HG03066 (cell line): Measurements from ENCODE around the gene RENBP.

Source experiments
- ATAC-seq: cut with Tn5 transposase; IDR thresholded peaks from one replicate; pipeline ENCODE4 v1.9.1; 2021; ENCODE audit warnings: low read depth; ENCODE audit not compliant: unreplicated experiment

RENBP gene

DNA sequence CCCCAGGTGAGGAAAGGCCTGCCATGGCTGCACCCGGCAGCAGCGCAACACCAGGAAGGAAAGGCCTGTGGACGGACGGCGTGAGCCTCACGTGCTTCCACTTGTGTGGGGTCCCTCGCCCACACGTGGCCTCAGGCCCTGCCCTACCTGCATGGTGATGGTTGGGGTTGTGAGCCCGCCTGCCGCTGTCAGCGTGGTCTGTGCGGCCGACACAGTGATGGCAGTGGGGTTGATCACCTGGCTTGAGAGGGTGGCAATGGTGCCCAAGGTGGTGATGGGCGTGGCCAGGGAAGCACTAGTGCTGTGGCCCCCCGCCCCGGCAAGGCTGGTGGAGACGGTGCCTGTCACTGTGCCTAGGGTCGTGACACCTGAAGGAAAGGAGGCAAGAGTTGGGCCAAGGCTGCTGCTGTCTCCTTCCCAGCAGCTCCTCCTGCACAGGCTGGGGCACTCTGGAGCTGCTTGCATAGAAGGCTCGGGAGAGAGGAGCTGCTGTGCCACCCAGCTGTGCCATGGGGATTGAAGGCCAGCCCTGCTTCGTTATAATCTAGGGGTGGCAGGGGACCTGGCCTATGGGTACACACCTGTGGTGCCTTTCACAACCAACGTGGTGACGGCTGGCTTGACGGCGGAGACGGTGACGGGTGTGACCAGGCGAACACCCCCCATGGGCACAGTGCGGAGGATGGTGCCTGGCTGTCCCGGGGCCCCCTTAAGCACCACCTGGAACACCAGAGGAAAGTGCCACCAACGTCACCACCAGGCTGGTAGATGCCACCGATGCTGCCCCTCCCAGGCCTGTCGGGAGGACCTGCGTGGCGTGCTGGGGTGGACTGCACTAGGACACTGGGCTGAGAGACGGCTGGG lies 11.8 kb upstream of the RENBP start:
- ATAC-seq: no peak

DNA sequence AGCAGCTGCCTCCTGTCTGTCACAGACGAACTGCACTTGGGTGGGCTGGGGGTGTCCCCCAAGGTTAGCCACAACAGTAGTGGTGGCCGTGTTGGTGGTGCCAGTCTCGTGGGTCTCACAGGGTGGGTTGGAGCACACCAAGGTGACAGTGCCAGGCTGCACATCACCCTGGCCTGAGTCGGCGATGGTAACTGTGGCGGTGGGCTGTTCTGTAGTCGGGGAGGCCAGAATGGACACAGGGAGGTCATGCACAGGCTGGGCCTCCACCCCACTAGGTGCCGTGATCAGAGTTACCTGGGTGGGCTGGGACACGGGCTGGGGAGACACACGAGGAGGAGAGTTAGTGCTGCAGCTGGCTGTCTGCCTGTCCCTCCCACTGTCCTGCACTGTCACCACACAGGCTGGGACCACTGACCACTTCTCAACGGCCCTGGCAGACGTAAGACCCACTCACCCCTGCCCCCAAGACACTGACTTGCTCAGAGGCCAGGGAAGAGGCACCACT lies 10.8 kb upstream of the RENBP start:
- no peak for ATAC-seq

DNA sequence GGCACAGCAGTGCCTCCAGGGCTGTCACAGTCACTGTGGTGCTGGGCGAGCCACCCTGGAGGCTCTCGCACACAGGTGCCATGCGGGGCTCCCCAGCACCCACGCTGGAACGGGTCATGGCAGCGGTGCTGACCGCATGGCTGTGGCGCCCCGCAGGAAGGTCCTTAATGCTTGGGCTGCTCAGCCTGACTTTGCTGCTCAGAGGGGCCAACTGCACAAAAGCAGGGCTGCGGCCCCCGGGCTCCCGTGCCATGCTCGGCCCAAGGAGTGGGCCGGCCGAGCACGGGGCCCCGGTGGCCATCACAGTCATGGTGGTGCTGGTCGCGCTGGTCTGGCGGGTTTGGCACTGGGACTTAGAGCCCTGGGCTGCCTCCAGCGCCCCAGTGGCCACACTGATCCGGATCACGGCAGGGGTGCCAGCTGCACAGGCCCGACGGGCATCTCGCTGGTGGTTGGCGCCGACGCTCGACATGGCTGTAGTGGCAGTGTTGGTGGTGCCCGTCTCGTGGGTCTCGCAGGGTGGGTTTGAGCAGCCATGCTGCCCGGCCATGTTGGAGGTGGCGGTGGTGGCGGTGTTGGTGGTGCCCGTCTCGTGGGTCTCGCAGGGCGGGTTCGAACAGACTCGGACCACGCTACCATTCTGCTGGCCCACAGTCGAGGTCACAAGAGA lies 10.2 kb upstream of the RENBP start:
- ATAC-seq: no peak

DNA sequence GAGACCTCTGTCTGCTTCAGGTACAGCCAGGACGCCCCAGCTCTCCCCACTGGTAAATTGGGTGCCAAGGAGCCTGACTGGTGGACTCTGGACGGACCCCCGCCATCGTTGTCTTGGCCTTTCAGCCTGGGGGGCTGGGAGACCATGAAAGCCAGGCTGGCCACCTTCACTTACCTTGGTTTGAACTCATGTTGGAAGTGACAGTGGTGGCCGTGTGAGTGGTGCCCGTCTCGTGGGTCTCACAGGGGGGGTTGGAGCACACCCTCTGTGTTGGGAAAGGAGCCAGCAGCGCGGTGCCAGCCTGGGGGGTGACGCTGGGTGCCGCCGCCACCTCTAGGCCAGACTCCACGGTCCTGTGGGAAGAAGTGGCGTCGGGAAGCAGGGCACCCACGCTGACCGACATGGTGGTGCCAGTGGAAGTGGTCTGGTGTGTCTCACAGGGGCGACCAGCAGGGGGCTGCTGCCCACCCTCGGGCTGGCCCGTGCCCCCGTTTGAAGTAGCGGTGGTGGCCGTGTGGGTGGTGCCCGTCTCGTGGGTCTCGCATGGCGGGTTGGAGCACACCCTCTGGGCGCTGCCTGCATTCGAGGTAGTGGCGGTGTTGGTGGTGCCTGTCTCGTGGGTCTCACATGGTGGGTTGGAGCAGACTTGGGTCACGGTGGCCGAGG lies 9.6 kb upstream of the RENBP start:
- no peak for ATAC-seq

DNA sequence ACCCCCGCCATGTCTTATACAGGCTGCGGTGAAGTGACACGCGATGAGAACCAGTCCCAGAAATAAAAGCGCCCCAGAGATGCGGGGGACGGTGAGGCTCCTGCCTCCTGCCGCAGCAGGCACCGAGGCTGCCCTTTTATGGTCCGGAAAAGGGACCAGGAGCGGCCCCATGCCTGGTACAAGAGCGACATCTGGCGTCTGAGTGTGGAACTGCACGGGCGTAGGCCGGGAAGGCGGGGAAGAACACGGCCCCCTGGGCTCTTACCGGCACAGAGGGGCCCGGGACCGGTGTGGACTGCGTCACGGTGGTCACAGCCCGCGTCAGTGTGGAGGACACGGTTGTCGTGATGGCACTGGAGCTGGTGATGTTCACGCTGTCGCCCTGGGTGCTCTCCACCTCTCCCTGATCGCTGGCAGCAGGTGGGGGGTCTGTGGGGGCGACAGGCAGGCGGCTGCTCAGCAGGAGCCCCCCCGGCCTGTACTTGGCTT lies 8.9 kb upstream of the RENBP start:
- ATAC-seq: no peak

DNA sequence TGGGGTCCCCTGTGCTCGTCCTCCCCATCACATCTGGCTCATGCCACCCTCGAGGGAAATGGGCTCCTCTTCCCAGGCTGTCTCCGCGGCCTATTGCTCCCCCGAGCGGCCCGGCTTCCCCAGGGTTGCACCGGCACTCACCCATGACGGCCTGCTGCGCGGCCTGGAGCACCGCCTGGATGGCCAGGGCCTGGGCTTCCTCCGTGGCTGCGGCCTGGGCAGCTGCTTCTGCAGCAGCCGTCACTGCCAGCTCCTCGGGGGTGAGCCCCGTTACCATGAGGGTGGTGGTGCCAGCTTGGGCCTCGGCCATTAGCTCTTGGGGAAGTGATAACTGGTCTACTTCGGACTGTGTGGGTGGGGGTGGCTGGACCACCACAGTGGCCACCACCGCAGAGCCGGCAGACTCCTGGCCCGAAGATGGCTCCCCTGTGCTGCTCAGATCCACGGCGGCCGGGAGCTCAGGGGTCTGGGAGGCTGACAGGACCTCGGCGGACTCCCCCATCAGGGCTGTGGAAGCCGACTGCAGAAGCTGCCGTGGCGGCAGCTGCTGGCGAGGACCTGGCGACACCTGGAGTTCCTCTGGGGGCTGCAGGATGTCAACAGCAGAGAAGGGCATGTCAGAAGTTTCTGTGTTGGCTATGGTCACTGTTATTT lies 8.1 kb upstream of the RENBP start:
- no peak for ATAC-seq

DNA sequence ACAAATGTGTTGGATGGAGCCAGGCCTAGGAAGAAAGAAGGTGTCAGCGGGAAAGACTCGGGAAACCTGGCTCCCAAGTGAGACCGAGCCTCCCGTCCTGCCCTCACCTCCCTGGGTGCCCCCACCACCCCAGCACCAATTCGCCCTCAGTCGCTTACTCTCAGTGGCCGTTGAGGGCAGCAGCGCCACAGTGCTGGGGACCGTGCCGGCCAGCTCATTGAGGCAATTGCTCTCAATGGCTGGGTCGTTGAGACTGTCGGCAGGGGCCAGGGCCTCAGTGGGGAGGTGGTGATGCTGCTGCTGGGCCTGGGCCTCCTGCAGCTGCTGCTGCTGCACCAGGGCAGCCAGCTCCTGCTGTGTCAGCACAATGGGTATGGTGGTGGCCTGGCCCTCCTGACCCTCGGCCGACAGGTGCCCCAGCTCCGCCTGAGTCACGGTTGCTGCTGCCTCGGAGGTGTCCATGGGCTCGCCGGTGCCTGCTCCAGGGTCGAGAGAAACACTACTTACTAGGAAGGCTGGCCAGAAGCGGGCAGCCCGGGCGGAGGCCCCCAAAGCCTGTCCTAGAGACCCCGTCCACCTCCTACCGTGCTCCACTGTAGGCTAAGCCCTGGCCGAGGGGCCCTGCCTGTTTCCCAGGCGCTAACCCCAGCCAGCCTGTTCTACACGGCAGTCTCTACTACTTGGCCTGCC lies 7.4 kb upstream of the RENBP start:
- ATAC-seq: no peak

DNA sequence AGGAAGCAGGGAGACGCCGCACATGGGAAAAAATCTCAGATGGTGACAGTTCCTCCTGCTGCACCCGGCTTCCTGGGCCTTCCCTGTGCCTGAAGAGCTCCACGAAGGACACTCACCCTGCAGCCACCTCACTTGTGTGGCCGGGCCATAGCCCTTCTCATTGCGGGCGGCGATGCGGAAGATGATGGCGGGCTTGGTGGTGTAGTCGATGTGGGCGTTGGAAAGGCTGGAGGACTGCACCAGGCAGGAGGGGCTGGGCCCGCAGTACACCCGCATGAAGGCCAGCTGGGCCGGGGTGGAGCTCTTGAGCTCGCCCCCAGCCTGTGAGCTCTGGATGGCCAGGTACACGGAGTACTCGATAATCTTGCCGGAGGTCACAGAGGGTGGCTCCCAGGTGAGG lies 5.7 kb upstream of the RENBP start:
- ATAC-seq: no peak

DNA sequence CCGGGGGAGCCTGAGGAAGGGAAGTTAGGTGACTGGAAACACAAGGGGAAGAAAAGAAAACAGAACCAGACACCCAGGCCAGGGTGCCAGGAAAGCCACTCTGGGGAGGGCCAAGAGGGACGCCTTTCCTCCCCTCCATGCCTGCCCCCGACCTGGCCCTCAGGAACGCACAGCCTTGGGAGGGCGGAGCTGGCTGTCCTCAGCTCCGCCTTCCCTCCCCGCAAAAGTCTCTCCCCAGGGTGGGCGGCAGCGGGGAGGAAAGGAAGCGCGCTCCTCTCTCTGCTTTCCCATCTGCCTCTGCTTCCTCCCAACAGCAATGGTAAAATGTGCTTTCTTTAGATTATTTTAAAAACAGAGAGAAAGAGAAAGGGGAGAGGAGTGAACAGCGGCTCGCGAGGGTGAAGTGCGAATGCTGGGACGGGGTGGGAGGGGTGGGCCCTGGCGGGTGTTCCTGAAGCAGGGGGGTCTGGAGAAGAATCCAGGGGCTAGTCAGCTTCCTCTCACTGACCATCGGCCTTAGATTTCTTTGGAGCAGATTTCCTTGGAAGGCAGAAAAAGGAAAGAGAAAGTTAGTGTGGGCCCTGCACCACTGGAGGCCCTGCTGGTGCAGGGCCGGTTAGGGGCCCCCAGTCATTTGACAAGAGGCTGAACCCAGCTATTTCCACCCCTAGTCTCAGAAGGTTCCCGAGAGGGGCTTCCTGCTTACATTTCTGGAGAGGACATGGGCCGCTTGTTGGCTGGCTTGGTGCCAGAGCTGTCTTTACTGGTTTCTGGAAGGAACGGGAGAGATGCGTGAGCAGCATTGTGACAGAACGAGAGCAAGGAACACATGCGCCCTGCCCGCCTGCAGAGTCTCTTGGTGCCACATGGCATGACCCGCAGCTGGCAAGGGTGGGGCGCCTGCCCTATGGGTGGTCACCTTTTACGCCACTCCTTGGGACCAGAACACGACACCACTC lies 4.7 kb upstream of the RENBP start:
- no peak for ATAC-seq

DNA sequence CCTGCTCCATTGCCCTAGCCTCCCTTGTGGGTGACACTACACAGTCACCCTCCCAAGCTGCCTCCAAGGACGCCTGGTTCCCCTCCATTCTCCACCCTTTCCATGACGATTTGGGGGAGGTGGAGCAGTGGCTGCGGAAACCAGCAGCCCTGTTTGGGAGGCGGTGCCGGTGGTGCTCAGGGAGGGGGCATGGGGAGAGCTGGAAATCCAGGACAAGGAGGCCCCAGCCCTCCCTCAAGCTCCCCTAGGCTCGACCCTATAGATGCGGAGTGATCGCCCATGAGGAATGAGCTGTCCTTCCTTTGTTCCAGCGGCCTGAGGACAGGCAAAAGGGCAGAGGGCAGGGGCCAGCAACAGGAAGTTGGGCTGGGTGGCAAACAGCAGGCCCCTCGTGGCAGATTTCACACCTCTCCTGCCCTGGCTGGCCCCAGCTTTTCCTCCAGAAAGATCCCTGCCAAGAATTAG lies 3.6 kb upstream of the RENBP start:
- no peak for ATAC-seq

DNA sequence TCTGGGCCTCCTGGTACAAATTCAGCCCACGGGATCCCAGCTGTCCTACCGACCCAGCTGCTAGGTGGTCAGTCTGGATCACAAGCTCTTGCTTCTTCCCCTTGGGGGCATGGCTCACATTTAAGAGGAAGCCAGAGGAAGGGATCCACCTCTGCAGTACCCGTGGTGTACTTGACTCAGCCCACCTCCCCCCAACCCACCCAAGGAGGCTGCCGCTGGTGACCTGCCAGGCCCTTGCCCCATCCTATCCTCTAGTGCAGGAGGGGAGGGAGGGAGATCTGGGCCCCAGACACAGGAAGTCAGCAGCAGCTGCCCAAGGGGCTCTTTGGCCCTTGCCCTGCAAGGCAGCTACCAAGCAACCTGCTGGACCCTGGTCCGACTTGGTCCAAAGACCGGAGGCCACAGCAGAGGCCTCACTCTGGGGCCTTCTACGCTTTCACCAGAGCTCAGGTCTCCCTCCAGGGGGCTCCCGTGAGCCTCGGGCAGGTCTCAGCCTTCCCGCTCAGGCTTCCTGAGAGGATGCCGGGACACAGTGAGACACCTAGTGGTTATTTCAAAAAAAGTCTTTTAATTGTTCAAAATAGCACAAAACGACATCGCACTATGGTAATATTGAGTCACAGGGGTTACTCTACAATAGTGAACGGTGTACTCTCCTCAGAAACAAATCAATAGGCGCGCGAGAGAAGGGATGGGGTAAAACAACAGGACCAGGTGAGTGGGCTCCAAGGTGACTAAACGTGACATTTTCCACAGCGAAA lies 2.7 kb upstream of the RENBP start:
- ATAC-seq: no peak

DNA sequence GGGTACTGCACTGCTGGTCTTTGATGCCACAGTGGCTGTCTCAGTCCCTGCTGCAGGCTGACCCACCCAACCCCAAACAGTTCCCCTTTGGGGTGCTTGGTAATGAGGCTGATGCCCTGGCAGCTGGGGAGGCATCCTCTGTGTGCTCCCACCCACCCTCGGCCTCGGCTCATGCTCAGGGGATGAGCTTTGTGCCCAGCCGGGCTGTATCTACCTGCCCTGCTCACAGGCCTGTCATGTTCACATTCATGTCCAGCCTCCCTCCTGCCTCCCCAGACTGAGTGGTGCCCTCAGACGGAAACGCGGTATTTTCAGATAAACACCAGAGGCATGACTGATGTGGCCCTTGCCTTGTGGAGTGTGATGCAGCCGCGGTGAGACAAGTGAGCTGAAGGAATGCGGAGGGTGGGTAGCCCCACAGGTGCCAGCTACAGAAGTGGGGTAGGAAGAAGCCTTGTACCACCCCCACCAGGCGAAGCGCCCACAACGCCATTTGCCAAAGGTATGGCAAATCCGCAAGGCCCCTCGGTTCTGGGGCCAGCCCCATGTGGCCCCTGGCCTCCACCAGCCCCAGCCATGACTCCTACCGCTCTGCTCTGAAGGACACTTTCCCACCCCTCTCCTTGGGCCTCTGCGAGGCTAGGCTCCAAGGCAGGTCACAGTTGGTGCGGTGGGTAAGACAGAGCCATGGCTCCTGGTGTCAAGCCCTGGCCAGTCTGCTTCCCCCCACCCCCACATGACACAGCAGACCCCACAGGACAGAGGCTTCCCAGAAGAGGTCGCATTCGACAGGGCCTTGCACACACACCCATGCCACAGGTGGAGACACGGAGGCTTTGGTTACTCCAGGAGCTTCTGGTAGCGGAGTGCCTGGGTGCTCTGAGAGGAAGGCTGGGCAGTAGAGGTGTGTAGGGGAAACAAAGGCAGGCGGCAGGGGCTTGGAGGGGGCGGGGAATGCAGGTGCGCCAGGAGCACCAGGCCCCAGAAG lies 1.8 kb upstream of the RENBP start:
- no peak for ATAC-seq

DNA sequence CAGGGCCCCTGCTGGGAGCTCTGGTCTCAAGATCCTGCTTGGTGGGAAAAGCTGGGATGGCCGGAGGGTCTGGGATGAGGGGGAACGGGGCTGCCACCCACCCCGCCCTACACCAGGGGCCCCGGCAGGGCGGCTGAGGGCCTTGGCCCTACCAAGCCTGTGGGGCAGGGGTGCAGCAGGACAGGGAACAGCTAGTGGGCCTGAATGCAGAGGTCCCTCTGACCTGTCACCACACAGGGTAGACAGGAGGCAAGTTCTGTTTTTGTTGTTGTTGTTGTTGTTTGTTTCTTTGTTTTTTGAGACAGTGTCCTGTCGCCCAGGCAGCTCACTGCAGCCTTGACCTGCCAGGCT lies 332 bp upstream of the RENBP start:
- ATAC-seq: no peak

DNA sequence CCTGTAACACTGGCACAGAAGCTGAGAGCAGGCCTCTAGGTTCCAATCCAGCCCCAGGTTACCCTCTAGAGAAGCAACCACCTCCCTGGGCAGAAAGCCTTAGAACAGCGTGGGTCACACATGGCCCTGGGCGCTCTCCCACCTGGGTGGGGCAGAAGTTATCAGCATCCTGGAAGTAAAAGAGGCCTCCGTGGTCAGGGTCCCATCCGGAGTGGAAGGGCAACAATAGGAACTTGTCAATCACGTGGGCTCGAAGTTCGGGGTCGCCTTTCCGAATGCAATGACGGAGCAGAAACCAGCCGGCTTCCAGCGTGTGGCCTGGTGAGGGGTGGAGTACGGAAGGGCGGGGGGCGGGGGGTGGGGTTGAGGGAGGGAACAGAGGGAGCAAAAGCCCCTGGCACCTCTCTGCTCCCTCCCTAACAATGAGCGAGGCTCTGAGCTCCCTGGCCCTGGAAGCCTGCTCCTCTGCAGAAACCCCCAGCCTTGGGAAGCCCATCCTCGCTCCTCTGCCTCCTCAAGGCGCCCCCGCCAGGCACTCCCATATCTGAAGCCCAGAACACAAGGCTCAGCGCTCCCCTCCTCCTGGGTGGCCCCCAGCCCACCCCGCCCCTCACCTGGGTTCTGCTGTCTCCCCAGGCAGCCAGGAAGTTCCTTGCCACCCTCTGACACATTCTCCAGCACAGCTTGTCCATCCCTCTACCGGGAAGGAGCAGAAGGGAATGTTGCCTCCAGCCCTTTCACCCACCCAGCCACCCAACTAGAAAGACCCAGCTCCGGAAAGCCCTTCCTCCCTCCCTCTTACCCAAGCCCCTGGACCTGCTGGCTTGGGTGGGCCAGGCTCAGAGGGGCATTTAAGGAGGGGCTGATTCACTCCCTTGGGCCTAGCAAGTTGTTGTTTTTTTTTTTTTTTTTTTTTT lies 2.8 kb downstream of the RENBP start:
- ATAC-seq: no peak

DNA sequence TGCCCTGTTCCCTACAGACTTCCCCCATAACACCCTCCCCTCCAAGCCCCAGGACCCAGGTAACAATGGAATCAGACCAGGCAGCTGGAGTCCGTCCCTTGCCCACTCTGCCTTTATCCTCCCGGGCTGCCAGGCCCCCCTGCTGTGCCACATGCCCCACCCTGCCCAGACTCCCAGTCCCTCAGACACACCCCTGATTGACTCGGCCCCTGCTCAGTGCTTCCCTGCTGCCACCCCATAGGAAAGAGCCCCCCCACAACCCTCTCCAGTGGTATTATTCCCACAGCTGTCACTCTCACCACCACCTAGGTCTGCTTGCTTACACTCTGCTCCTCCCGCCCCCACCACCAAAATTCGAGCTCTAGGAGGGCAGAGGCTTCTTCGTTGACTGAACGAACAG lies 4.9 kb downstream of the RENBP start:
- no peak for ATAC-seq

DNA sequence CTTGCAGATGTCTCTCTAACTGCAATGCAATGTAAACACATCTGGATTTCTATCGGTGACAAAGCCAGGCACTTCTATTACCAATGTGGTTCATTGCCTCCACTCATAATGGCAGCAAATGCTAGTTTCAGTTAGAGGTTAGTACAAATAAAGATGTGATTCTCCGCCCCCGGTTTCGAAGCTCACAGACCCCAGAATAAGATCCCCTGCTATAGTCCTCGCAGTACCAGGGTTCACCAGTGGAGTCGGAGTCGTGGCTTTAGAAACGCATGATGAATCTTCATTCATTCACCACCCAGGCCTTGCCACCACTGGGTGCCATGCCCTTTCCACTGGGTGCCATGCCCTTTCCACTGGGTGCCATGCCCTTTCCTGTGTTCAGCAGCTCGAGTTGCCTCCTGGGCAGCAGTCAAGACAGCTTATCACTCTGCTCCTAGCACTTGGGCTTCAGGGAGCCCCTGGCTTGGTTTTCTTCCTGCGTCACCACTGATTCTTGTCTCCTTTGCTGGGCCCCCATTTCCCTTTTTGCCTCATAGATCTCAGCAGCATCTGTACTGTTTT lies 6.1 kb downstream of the RENBP start:
- ATAC-seq: no peak
